Ovary (tissue), 9 donors: Measurements from ENCODE around the gene HOXA11. TPM values are rescaled to one million over a fixed set of nuclear protein-coding genes. Genes with fewer than 3 reads are reported as not detected.
A peak's percentile ranks its signal among the peaks of the same experiment; 100 is the strongest.

Experiments
- DNase-seq, 5 donors: peaks; one replicate each; pipeline ENCODE4 v3.0.0-alpha.2; 2019 to 2020
- H3K27ac ChIP-seq, 2 donors: fragments of 200-600 bp; one replicate each; pipeline versions ENCODE4 v1.5.1 to v1.8.0; 2019 to 2022
- H3K27me3 ChIP-seq: fragments of 200-600 bp; one replicate; pipeline ENCODE4 v1.8.0; 2022
- H3K36me3 ChIP-seq: fragments of 200-600 bp; sonication (generic); one replicate; pipeline ENCODE4 v1.5.1; 2019
- H3K4me1 ChIP-seq: one replicate; pipeline ENCODE4 v1.8.1; 2013; ENCODE audit warnings: mild to moderate bottlenecking, moderate library complexity; ENCODE audit not compliant: insufficient read depth
- H3K4me3 ChIP-seq: fragments of 200-600 bp; sonication (generic); one replicate; pipeline ENCODE4 v1.5.1; 2017
- H3K9me3 ChIP-seq, 2 donors: fragments of 200-600 bp in 1 of 2; sonication (generic) in 1 of 2; one replicate each; pipeline versions ENCODE4 v1.5.1 to v1.8.1; 2013 to 2019; ENCODE audit warnings: mild to moderate bottlenecking in 1 of 2, moderate library complexity in 1 of 2
- EP300 ChIP-seq: sonication (generic); formaldehyde crosslinking; IDR thresholded peaks from one replicate; pipeline ENCODE4 v1.6.1; 2017; ENCODE audit warnings: antibody characterized with exemption
- POLR2A ChIP-seq: fragments of 450-650 bp; IDR thresholded peaks from one replicate; pipeline ENCODE4 v1.6.1; 2017; ENCODE audit warnings: antibody characterized with exemption, mild to moderate bottlenecking, moderate library complexity
- WGBS, 3 donors: extraction: QIAGEN DNeasy Blood & Tissue Kit in 1 of 3; methylation state at CpG; one replicate each; pipeline versions ENCODE4 v1.1.5 to v1.1.7; 2013 to 2017; 5-methylcytosine and 5-hydroxymethylcytosine counted together
- intact Hi-C, 4 donors: fragments of 100-400 bp; cut with DNase I; formaldehyde crosslinking; loops; one replicate each; pipeline versions ENCODE4 v1.11.0 to v1.15.1; 2022 to 2023
- polyA plus RNA-seq, 2 donors: library from polyadenylated mRNA; stranded (reverse); fragments of 200-250 nt in 1 of 2; fragments of 350-450 nt in 1 of 2; fragmentation: Illumina TruSeq in 1 of 2; extraction: RNeasy Lipid Tissue Mini Kit (QIAGEN cat#74804) in 1 of 2; gene quantifications; one replicate each; pipeline ENCODE4 v1.2.3, GENCODE V29; 2013 to 2014
- total RNA-seq, 7 donors: library from RNA; depleted of rRNA in 2 of 7; stranded (reverse); fragments of >200 nt in 2 of 7; fragmentation: NEBNext Ultra II Directional in 3 of 7; extraction: Animal tissue kit (Norgen Biotek cat#: 25700) in 3 of 7; gene quantifications; one replicate each; pipeline versions ENCODE4 v1.1.0 to v1.2.4, GENCODE V29; 2016 to 2023
- TF ChIP-seq, protein P1 (sequence below), 3 donors: fragments of 450-650 bp in 2 of 3; fragments of 200-600 bp in 1 of 3; IDR thresholded peaks; one replicate each; pipeline versions ENCODE4 v1.5.1 to v1.8.0; 2016 to 2022; ENCODE audit warnings: antibody characterized with exemption in 3 of 3, mild to moderate bottlenecking in 1 of 3
- donor health status: DM: no; HTN: no; CAD: no; lungs with moderate emphysema.
- donor health status: DM: no; HTN: no; CAD: no.
- donor health status: Bipolar disorder and iron deficiency.
- donor health status: DM: yes; HTN: yes; CAD: no.
- donor health status: DM: no; HTN: no; CAD: no.
- donor health status: DM: yes; HTN: yes; CAD: no.

Gene HOXA11
- total and polyA plus RNA-seq, 9 donors: 0.11 to 2.0 (median 0.91) TPM; not detected in 3

DNA sequence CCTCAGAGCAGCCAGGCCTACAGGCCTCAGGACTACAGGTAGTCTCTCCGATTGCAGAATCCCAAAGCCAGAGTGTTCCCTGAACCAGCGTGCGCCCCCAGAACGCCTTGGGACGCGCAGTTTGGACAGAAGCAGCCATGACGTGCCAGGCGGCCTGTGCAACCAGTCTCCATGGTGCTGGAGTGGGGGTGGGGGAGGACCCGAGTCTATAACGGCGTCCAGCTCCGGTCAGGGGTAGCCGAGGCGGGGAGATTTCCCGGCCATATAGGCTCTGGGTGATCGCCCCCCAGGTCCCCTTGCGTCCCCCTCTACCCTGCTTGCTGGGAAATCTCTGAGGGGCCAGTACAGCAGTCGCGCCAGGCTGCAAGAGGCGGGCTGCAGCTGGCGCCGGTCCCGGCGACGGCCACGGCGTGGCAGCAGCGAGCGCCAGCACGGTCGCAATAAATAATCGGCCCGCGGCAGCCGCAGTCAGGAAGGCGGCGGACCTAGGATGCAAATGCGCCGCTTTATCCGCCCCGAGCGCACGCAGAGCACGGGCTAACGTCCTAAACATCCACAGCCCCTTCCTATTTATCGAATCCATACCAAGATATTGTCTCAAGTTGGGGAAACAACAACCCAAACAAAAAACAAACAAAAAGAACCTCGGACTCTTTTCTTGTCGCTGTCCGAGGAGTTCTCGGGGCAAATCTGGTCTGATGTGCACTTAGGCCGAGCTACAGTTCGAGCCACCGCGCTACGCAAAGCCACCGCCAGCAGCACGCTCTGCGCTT, 34.3 kb downstream of the HOXA11 start:
- Histone ChIP-seq H3K36me3 (no peaks in the 10 kb centered on the region), H3K4me1 (peaks cover 4% of the 10 kb centered on the region), H3K4me3 (peak overlapping the region; percentile 74), H3K27ac (no peak overlapping the region), H3K9me3 (peaks cover 0 to 5% of the 10 kb centered on the region in 2 donors), H3K27me3 (peaks cover 3% of the 10 kb centered on the region)
- DNase-seq: peak; percentile 58 to 81 (median 64)
- 3 to 4% (median 3%) methylated on average over 53 to 58 of the region's 58 CpGs for WGBS, 3 donors
- TF ChIP-seq EP300 (no peak), POLR2A (no peak)
- TF ChIP-seq, protein P1, sequence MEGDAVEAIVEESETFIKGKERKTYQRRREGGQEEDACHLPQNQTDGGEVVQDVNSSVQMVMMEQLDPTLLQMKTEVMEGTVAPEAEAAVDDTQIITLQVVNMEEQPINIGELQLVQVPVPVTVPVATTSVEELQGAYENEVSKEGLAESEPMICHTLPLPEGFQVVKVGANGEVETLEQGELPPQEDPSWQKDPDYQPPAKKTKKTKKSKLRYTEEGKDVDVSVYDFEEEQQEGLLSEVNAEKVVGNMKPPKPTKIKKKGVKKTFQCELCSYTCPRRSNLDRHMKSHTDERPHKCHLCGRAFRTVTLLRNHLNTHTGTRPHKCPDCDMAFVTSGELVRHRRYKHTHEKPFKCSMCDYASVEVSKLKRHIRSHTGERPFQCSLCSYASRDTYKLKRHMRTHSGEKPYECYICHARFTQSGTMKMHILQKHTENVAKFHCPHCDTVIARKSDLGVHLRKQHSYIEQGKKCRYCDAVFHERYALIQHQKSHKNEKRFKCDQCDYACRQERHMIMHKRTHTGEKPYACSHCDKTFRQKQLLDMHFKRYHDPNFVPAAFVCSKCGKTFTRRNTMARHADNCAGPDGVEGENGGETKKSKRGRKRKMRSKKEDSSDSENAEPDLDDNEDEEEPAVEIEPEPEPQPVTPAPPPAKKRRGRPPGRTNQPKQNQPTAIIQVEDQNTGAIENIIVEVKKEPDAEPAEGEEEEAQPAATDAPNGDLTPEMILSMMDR (IDR thresholded peaks at IDR 0.05): peak; percentile 50 to 84 (median 61)
- intact Hi-C loops: loop anchor here in 1 of 4 donors (10.0 kb wide), 2 partner anchors 946 to 1256 kb away; partner anchors contain the start of genes CBX3 and HNRNPA2B1

DNA sequence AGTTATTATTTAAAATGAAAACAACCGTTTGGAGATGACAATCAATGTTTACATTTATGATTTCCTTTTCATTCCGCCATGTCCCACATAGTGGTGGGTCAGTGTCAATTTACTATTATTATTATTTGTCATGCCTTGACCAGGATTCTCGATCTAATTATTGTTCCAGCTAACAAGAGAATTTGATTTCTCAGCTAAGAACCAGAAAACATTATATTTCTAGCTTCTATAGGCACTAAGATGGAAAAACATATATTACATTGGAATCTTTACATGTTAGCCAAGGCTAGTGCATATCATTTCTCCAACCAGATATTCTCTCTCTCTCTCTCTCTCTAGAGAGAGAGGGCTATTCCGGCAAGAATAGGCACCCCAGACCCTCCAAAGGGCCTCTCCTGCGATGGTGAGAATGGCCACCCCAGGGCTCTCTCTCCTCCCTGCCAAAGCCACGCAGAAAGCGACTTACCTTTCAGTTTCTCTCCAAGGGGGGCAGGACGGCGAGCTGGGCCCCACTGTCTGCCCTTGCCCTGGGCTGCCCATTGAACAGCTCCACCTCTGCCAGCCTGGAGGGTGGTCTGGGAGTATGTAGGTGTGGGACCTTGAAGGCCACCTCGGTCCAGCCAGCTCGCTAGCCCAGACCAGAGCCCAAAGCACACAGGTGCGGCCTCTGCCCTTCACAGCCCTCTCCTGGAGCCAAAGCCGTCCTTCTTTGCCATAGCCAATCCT, 35.0 kb downstream of the HOXA11 start:
- intact Hi-C loops: loop anchor here in 1 of 4 donors (10.0 kb wide), 2 partner anchors 945 to 1255 kb away; partner anchors contain the start of genes CBX3 and HNRNPA2B1
- Histone ChIP-seq H3K27ac (no peak overlapping the region), H3K4me3 (peak overlapping the region; percentile 74), H3K4me1 (peaks cover 4% of the 10 kb centered on the region), H3K9me3 (peaks cover 0 to 10% of the 10 kb centered on the region in 2 donors), H3K36me3 (no peaks in the 10 kb centered on the region), H3K27me3 (no peaks in the 10 kb centered on the region)
- TF ChIP-seq POLR2A: no peak
- no peak for TF ChIP-seq EP300
- TF ChIP-seq, protein P1 (IDR thresholded peaks at IDR 0.05): no peak
- WGBS, 3 donors: 62 to 69% (median 68%) methylated on average over 13 of the region's 13 CpGs
- peak in 2 of 5 donors; percentile 11 to 30 for DNase-seq

GRCh38 chr7:27148756-27149641, 36.0 kb downstream of the HOXA11 start:
- Histone ChIP-seq H3K27me3 (no peaks in the 10 kb centered on the region), H3K4me1 (peaks cover 4% of the 10 kb centered on the region), H3K9me3 (peaks cover 0 to 10% of the 10 kb centered on the region in 2 donors), H3K27ac (no peak overlapping the region), H3K36me3 (no peaks in the 10 kb centered on the region), H3K4me3 (peak overlapping the region; percentile 74)
- TF ChIP-seq POLR2A (no peak), EP300 (no peak)
- TF ChIP-seq, protein P1 (IDR thresholded peaks at IDR 0.05): no peak
- intact Hi-C loops: no loop called here
- DNase-seq: peak in 2 of 5 donors; percentile 5 to 17
- 56 to 61% (median 60%) methylated on average over 30 of the region's 30 CpGs for WGBS, 3 donors
